Measurements from ENCODE around the gene LRFN4.

The LRFN4 gene

GRCh38 chr11:66847461-66848232 lies 9.2 kb upstream of the LRFN4 start:
- H3K9ac ChIP-seq (ENCODE audit: low read length): no peak overlapping the region
- peaks cover 9% of the 10 kb centered on the region for H3K4me1 ChIP-seq (ENCODE audit: control insufficient read depth, insufficient read depth, low read length)
- H3K36me3 ChIP-seq (ENCODE audit: control insufficient read depth, insufficient read depth, low read length): peaks cover 19% of the 10 kb centered on the region
- no peak overlapping the region for H3K27ac ChIP-seq (ENCODE audit: low read depth, low read length)
- H3K27me3 ChIP-seq (ENCODE audit: control insufficient read depth, insufficient read depth, low read length): no peaks in the 10 kb centered on the region
- H3K4me3 ChIP-seq (ENCODE audit: low read length): no peak overlapping the region

GRCh38 chr11:66848671-66849500 lies 8.0 kb upstream of the LRFN4 start:
- Histone ChIP-seq H3K27ac (ENCODE audit: low read depth, low read length) (no peak overlapping the region), H3K4me3 (ENCODE audit: low read length) (no peak overlapping the region), H3K27me3 (ENCODE audit: control insufficient read depth, insufficient read depth, low read length) (no peaks in the 10 kb centered on the region), H3K36me3 (ENCODE audit: control insufficient read depth, insufficient read depth, low read length) (peaks cover 19% of the 10 kb centered on the region), H3K4me1 (ENCODE audit: control insufficient read depth, insufficient read depth, low read length) (peaks cover 8% of the 10 kb centered on the region), H3K9ac (ENCODE audit: low read length) (no peak overlapping the region)

GRCh38 chr11:66849501-66850234 lies 7.2 kb upstream of the LRFN4 start:
- H3K4me1 ChIP-seq (ENCODE audit: control insufficient read depth, insufficient read depth, low read length): peaks cover 2% of the 10 kb centered on the region
- no peaks in the 10 kb centered on the region for H3K27me3 ChIP-seq (ENCODE audit: control insufficient read depth, insufficient read depth, low read length)
- no peak overlapping the region for H3K4me3 ChIP-seq (ENCODE audit: low read length)
- H3K27ac ChIP-seq (ENCODE audit: low read depth, low read length): no peak overlapping the region
- peaks cover 19% of the 10 kb centered on the region for H3K36me3 ChIP-seq (ENCODE audit: control insufficient read depth, insufficient read depth, low read length)
- no peak overlapping the region for H3K9ac ChIP-seq (ENCODE audit: low read length)

- H3K4me1 ChIP-seq (ENCODE audit: control insufficient read depth, insufficient read depth, low read length): no peaks in the 10 kb centered on the region
- H3K9ac ChIP-seq (ENCODE audit: low read length): no peak overlapping the region
- no peak overlapping the region for H3K4me3 ChIP-seq (ENCODE audit: low read length)
- H3K27ac ChIP-seq (ENCODE audit: low read depth, low read length): no peak overlapping the region
- H3K27me3 ChIP-seq (ENCODE audit: control insufficient read depth, insufficient read depth, low read length): no peaks in the 10 kb centered on the region
- peaks cover 17% of the 10 kb centered on the region for H3K36me3 ChIP-seq (ENCODE audit: control insufficient read depth, insufficient read depth, low read length)
Observed at GRCh38 chr11:66850235-66850587, 6.7 kb upstream of the LRFN4 start.

GRCh38 chr11:66850588-66851238 lies 6.2 kb upstream of the LRFN4 start:
- no peak overlapping the region for H3K4me3 ChIP-seq (ENCODE audit: low read length)
- peaks cover 13% of the 10 kb centered on the region for H3K36me3 ChIP-seq (ENCODE audit: control insufficient read depth, insufficient read depth, low read length)
- no peak overlapping the region for H3K27ac ChIP-seq (ENCODE audit: low read depth, low read length)
- H3K27me3 ChIP-seq (ENCODE audit: control insufficient read depth, insufficient read depth, low read length): no peaks in the 10 kb centered on the region
- H3K9ac ChIP-seq (ENCODE audit: low read length): no peak overlapping the region
- H3K4me1 ChIP-seq (ENCODE audit: control insufficient read depth, insufficient read depth, low read length): peaks cover 3% of the 10 kb centered on the region

GRCh38 chr11:66851239-66851596 lies 5.6 kb upstream of the LRFN4 start:
- Histone ChIP-seq H3K27me3 (ENCODE audit: control insufficient read depth, insufficient read depth, low read length) (no peaks in the 10 kb centered on the region), H3K9ac (ENCODE audit: low read length) (no peak overlapping the region), H3K4me1 (ENCODE audit: control insufficient read depth, insufficient read depth, low read length) (peaks cover 5% of the 10 kb centered on the region), H3K4me3 (ENCODE audit: low read length) (no peak overlapping the region), H3K36me3 (ENCODE audit: control insufficient read depth, insufficient read depth, low read length) (peaks cover 11% of the 10 kb centered on the region), H3K27ac (ENCODE audit: low read depth, low read length) (no peak overlapping the region)

GRCh38 chr11:66851698-66852465 lies 5.0 kb upstream of the LRFN4 start:
- peaks cover 5% of the 10 kb centered on the region for H3K36me3 ChIP-seq (ENCODE audit: control insufficient read depth, insufficient read depth, low read length)
- H3K27me3 ChIP-seq (ENCODE audit: control insufficient read depth, insufficient read depth, low read length): no peaks in the 10 kb centered on the region
- no peak overlapping the region for H3K27ac ChIP-seq (ENCODE audit: low read depth, low read length)
- no peak overlapping the region for H3K4me3 ChIP-seq (ENCODE audit: low read length)
- no peak overlapping the region for H3K9ac ChIP-seq (ENCODE audit: low read length)
- H3K4me1 ChIP-seq (ENCODE audit: control insufficient read depth, insufficient read depth, low read length): peaks cover 5% of the 10 kb centered on the region

- H3K9ac ChIP-seq (ENCODE audit: low read length): no peak overlapping the region
- H3K36me3 ChIP-seq (ENCODE audit: control insufficient read depth, insufficient read depth, low read length): peaks cover 2% of the 10 kb centered on the region
- H3K27ac ChIP-seq (ENCODE audit: low read depth, low read length): no peak overlapping the region
Observed at GRCh38 chr11:66852466-66853241, 4.2 kb upstream of the LRFN4 start.

GRCh38 chr11:66853242-66854229 lies 3.3 kb upstream of the LRFN4 start:
- Histone ChIP-seq H3K27ac (ENCODE audit: low read depth, low read length) (no peak overlapping the region), H3K9ac (ENCODE audit: low read length) (no peak overlapping the region), H3K4me1 (ENCODE audit: control insufficient read depth, insufficient read depth, low read length) (peaks cover 5% of the 10 kb centered on the region), H3K4me3 (ENCODE audit: low read length) (no peak overlapping the region), H3K27me3 (ENCODE audit: control insufficient read depth, insufficient read depth, low read length) (no peaks in the 10 kb centered on the region), H3K36me3 (ENCODE audit: control insufficient read depth, insufficient read depth, low read length) (no peaks in the 10 kb centered on the region)

More at GRCh38 chr11:66852466-66853241, 4.2 kb upstream of the LRFN4 start:
- Histone ChIP-seq H3K4me3 (ENCODE audit: low read length) (no peak overlapping the region), H3K27me3 (ENCODE audit: control insufficient read depth, insufficient read depth, low read length) (no peaks in the 10 kb centered on the region), H3K4me1 (ENCODE audit: control insufficient read depth, insufficient read depth, low read length) (peaks cover 5% of the 10 kb centered on the region)

GRCh38 chr11:66854231-66854661 lies 2.6 kb upstream of the LRFN4 start:
- H3K4me3 ChIP-seq (ENCODE audit: low read length): no peak overlapping the region
- peaks cover 5% of the 10 kb centered on the region for H3K4me1 ChIP-seq (ENCODE audit: control insufficient read depth, insufficient read depth, low read length)
- no peak overlapping the region for H3K27ac ChIP-seq (ENCODE audit: low read depth, low read length)
- no peak overlapping the region for H3K9ac ChIP-seq (ENCODE audit: low read length)
- H3K27me3 ChIP-seq (ENCODE audit: control insufficient read depth, insufficient read depth, low read length): no peaks in the 10 kb centered on the region
- no peaks in the 10 kb centered on the region for H3K36me3 ChIP-seq (ENCODE audit: control insufficient read depth, insufficient read depth, low read length)

Measured in rectal smooth muscle tissue (tissue), 1 donor.